ENCODE results near the gene ALKBH4. TPM values are rescaled to one million over a fixed set of nuclear protein-coding genes. Genes with fewer than 3 reads are reported as not detected.

The ALKBH4 gene
- total and polyA plus RNA-seq, 9 donors, result 6.2 to 15.5 (median 11.9) TPM

DNA sequence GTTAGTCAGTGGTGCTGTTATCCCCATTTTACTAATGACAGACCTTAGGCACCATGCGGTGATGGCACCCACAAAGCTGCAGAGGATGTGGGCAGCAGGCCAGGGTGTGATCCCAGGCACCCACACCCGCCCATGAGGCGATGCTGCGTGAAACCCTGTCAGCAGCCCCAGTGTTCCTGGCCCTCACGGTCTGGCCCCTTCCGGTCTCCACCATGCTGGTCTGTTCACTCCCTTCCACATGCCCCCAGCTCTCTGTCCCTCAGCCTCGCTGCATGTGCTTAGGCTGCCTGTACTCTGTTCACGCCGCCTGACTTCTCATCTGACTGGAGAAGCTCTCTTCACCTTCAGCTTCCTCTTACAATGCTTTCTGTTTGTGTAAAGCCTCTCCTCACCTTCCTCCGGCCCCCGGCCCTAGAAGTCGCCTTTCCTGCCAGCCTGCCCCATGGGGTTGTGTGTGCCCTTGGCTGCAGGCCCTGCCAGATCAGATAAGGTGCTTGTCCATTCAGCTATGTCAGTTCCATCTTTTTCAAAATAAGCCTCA is 48.9 kb downstream of the ALKBH4 start:
- no peak for DNase-seq
- Histone ChIP-seq H3K4me1 (ENCODE audit: insufficient read depth) (no peaks in the 10 kb centered on the region), H3K9me3 (no peaks in the 10 kb centered on the region), H3K27me3 (no peaks in the 10 kb centered on the region), H3K4me3 (no peak overlapping the region), H3K36me3 (no peaks in the 10 kb centered on the region), H3K27ac (no peak overlapping the region)
- WGBS, 3 donors, result 87 to 90% (median 89%) methylated on average over 12 of the region's 12 CpGs
- TF ChIP-seq, protein P1, sequence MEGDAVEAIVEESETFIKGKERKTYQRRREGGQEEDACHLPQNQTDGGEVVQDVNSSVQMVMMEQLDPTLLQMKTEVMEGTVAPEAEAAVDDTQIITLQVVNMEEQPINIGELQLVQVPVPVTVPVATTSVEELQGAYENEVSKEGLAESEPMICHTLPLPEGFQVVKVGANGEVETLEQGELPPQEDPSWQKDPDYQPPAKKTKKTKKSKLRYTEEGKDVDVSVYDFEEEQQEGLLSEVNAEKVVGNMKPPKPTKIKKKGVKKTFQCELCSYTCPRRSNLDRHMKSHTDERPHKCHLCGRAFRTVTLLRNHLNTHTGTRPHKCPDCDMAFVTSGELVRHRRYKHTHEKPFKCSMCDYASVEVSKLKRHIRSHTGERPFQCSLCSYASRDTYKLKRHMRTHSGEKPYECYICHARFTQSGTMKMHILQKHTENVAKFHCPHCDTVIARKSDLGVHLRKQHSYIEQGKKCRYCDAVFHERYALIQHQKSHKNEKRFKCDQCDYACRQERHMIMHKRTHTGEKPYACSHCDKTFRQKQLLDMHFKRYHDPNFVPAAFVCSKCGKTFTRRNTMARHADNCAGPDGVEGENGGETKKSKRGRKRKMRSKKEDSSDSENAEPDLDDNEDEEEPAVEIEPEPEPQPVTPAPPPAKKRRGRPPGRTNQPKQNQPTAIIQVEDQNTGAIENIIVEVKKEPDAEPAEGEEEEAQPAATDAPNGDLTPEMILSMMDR (IDR thresholded peaks at IDR 0.05), result no peak
- TF ChIP-seq POLR2A (IDR thresholded peaks at IDR 0.05), result no peak
- no peak for TF ChIP-seq EP300 (IDR thresholded peaks at IDR 0.05)
- intact Hi-C loops (cut with DNase I), result no loop called here

DNA sequence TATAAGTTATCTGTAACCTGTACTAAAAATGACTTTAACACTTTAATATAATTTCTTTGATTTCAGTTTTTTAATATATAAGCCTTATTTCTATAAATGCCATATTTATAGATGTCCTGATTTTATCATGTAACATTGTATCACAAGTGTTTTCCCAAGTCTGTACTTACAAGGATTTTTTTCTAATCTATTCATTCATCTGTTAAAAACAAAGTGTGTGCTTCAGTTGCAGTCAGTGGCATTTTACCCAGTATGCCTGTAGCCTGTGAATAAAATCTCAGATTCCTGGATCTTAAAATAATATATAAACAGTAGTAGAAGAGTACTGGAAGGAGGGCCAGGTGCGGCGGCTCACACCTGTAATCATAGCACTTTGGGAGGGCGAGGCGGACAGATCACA is 51.1 kb downstream of the ALKBH4 start:
- TF ChIP-seq, protein P1 (IDR thresholded peaks at IDR 0.05), result no peak
- TF ChIP-seq EP300 (IDR thresholded peaks at IDR 0.05), result no peak
- no peak for TF ChIP-seq POLR2A (IDR thresholded peaks at IDR 0.05)
- H3K9me3 ChIP-seq, result no peaks in the 10 kb centered on the region
- no peak overlapping the region for H3K27ac ChIP-seq
- 92 to 96% (median 94%) methylated on average over 4 of the region's 4 CpGs for WGBS, 3 donors
- H3K36me3 ChIP-seq, result no peaks in the 10 kb centered on the region
- no peak for DNase-seq
- no peaks in the 10 kb centered on the region for H3K4me1 ChIP-seq (ENCODE audit: insufficient read depth)
- no peak overlapping the region for H3K4me3 ChIP-seq
- H3K27me3 ChIP-seq, result no peaks in the 10 kb centered on the region
- intact Hi-C loops (cut with DNase I), result no loop called here

DNA sequence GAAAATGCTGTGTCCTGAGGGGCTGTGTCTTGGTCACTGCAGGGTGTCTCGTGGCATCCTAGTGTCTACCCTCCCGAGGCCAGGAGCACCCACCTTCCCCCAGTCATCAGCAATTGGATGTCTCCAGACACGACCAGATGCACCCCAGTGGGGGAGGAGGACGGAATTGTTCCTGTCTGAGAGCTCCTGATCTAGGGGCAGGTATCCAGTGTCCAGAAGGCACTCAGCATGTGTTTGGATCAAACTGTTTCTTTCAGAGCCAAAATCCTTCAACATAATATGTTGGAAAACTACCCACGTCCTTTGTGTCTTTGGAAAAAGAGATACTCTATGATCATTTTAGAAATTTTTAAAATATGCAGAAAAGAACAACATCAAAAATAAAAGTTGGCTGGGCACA is 51.6 kb downstream of the ALKBH4 start:
- TF ChIP-seq, protein P1 (IDR thresholded peaks at IDR 0.05), result no peak
- TF ChIP-seq POLR2A (IDR thresholded peaks at IDR 0.05) (no peak), EP300 (IDR thresholded peaks at IDR 0.05) (no peak)
- Histone ChIP-seq H3K4me1 (ENCODE audit: insufficient read depth) (no peaks in the 10 kb centered on the region), H3K27ac (no peak overlapping the region), H3K27me3 (no peaks in the 10 kb centered on the region), H3K9me3 (no peaks in the 10 kb centered on the region), H3K4me3 (no peak overlapping the region), H3K36me3 (no peaks in the 10 kb centered on the region)
- WGBS, 3 donors, result 52 to 59% (median 56%) methylated on average over 5 of the region's 5 CpGs
- no peak for DNase-seq
- intact Hi-C loops (cut with DNase I), result no loop called here

DNA sequence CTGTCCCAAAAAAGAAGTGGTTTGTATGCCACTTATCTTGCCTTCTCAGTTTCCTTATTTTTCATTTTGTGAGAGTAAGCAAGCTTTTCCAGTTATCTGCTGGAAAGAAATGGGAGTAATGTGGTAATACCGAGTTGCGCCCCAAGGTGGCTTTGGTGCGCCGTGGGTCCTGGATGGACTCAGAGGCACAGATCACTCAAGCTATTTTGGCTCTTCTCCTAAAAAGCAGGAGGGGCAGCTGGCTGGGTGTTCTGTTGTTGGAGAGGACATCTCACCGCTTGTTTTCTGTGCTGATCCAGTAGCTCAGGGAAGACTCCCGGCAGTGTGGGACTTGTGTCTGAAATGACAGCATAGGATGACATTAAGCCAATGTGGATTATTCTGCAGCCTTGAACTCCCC is 52.1 kb downstream of the ALKBH4 start:
- Histone ChIP-seq H3K4me3 (no peak overlapping the region), H3K27ac (no peak overlapping the region), H3K4me1 (ENCODE audit: insufficient read depth) (no peaks in the 10 kb centered on the region), H3K36me3 (no peaks in the 10 kb centered on the region), H3K27me3 (no peaks in the 10 kb centered on the region), H3K9me3 (no peaks in the 10 kb centered on the region)
- DNase-seq, result no peak
- 51 to 54% (median 53%) methylated on average over 6 of the region's 6 CpGs for WGBS, 3 donors
- TF ChIP-seq POLR2A (IDR thresholded peaks at IDR 0.05) (no peak), EP300 (IDR thresholded peaks at IDR 0.05) (no peak)
- TF ChIP-seq, protein P1 (IDR thresholded peaks at IDR 0.05), result no peak
- intact Hi-C loops (cut with DNase I), result no loop called here

Data from ovary (tissue), 9 donors.